Colonic mucosa (tissue), 4 donors: ENCODE measurements around the gene FOLR2. TPM values are rescaled to one million over a fixed set of nuclear protein-coding genes. Genes with fewer than 3 reads are reported as not detected.
"Not testable (repeated sequence)": the region's sequence is repeated elsewhere in the genome, so short reads cannot be mapped to it uniquely, and the experiment has no call there.

Source experiments
- DNase-seq: peaks from one replicate; pipeline ENCODE4 v3.0.0-alpha.2; 2020
- H3K27ac ChIP-seq: fragments of 200-600 bp; one replicate; pipeline ENCODE4 v1.8.0; 2021
- H3K27me3 ChIP-seq: fragments of 200-600 bp; one replicate; pipeline ENCODE4 v1.8.0; 2021
- H3K36me3 ChIP-seq: fragments of 200-600 bp; one replicate; pipeline ENCODE4 v1.8.0; 2021
- H3K4me1 ChIP-seq: fragments of 200-600 bp; one replicate; pipeline ENCODE4 v1.8.0; 2021; ENCODE audit warnings: mild to moderate bottlenecking
- H3K4me3 ChIP-seq: fragments of 200-600 bp; one replicate; pipeline ENCODE4 v1.8.0; 2021
- H3K9ac ChIP-seq, 2 donors: one replicate each; pipeline ENCODE4 v1.7.0; 2013; ENCODE audit warnings: control low read depth in 2 of 2, low read depth in 2 of 2, low read length in 2 of 2
- H3K9me3 ChIP-seq: fragments of 200-600 bp; one replicate; pipeline ENCODE4 v1.8.0; 2021
- intact Hi-C: fragments of 100-400 bp; cut with DNase I; formaldehyde crosslinking; loops from one replicate; pipeline ENCODE4 v1.14.1; 2022
- total RNA-seq, 2 donors: library from RNA; stranded (reverse); fragmentation: NEBNext Ultra II Directional in 1 of 2; extraction: Animal tissue kit (Norgen Biotek cat#: 25700) in 1 of 2; gene quantifications; one replicate each; pipeline ENCODE4 v1.2.1, GENCODE V29; 2021
- TF ChIP-seq, protein P1 (sequence below): fragments of 200-600 bp; IDR thresholded peaks from one replicate; pipeline ENCODE4 v1.8.0; 2022; ENCODE audit warnings: antibody characterized with exemption, mild to moderate bottlenecking
- donor health status: healthy.
- donor health status: DM: no; HTN: no; CAD: no.
- donor health status: DM: no; HTN: no; CAD: no.

The FOLR2 gene
- total RNA-seq, 2 donors from 2014 or later, result 4.5 to 15.4 TPM

DNA sequence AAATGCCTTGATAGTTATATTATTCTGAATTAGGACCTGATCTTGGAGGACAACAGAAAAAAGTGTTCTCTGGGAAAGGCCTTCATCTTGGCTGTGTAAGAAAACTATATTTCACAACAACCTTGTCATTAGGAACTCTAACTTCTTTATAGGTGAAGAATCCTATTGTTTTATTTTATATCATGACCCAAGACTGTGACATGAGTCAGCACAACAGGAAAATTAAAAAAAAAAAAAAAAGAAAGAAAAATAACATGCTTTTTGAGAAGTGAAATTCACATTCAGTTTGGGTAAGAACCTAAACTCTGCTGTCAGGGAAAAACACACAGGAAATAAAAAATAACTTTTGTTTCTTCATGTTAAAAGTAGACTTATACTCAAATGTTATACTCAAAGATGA is 11.7 kb upstream of the FOLR2 start:
- DNase-seq, result no peak
- no peaks in the 10 kb centered on the region for H3K27me3 ChIP-seq
- no peaks in the 10 kb centered on the region for H3K36me3 ChIP-seq
- no peaks in the 10 kb centered on the region for H3K9me3 ChIP-seq
- no peak overlapping the region for H3K4me3 ChIP-seq
- no peak overlapping the region for H3K27ac ChIP-seq
- no peaks in the 10 kb centered on the region for H3K4me1 ChIP-seq
- H3K9ac ChIP-seq, result no peak overlapping the region
- intact Hi-C loops, result no loop called here
- TF ChIP-seq, protein P1, sequence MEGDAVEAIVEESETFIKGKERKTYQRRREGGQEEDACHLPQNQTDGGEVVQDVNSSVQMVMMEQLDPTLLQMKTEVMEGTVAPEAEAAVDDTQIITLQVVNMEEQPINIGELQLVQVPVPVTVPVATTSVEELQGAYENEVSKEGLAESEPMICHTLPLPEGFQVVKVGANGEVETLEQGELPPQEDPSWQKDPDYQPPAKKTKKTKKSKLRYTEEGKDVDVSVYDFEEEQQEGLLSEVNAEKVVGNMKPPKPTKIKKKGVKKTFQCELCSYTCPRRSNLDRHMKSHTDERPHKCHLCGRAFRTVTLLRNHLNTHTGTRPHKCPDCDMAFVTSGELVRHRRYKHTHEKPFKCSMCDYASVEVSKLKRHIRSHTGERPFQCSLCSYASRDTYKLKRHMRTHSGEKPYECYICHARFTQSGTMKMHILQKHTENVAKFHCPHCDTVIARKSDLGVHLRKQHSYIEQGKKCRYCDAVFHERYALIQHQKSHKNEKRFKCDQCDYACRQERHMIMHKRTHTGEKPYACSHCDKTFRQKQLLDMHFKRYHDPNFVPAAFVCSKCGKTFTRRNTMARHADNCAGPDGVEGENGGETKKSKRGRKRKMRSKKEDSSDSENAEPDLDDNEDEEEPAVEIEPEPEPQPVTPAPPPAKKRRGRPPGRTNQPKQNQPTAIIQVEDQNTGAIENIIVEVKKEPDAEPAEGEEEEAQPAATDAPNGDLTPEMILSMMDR, result no peak

DNA sequence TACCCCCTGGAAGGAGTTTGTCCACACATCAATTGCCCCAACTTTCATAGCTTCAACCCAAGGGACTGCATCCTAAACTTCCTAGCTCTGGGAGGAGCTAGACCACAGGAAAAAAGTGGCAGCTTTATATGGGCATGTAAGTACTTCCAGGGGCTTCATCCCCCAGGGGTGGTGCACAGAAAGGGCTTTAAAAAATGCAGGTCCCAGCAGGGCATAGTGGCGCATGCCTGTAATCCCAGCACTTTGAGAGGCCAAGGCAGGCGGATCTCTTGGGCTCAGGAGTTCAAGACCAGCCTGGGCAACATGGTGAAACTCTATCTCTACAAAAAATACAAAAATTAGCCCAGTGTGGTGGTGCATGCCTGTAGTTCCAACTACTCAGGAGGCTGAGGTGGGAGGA is 9.8 kb upstream of the FOLR2 start:
- H3K4me1 ChIP-seq, DNase-seq, H3K27me3 ChIP-seq, H3K9ac ChIP-seq, H3K4me3 ChIP-seq, H3K36me3 ChIP-seq, H3K9me3 ChIP-seq, intact Hi-C loops, H3K27ac ChIP-seq: not testable (repeated sequence)

DNA sequence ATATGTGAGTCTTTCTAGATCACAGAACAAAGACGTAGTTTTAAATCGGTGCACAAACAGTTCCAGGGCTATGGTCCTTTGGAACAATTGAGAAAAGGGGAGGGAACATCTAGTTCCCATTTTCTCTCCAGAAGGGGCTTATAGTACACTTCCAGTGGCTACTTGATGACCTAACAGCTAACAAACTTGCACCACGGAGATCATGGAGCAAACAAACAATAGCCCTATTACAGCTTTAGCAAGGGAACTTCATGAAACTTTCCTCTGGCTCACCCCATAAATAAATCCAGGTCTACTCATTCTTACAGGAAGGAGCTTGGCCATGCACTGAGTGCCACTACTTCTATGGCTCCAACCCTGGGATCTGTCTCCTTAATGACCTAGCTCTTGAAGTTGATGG is 8.3 kb upstream of the FOLR2 start:
- intact Hi-C loops, result no loop called here
- TF ChIP-seq, protein P1, result no peak
- H3K9ac ChIP-seq, result no peak overlapping the region
- no peak overlapping the region for H3K27ac ChIP-seq
- H3K4me1 ChIP-seq, result no peaks in the 10 kb centered on the region
- H3K27me3 ChIP-seq, result no peaks in the 10 kb centered on the region
- no peaks in the 10 kb centered on the region for H3K36me3 ChIP-seq
- no peak for DNase-seq
- no peaks in the 10 kb centered on the region for H3K9me3 ChIP-seq
- no peak overlapping the region for H3K4me3 ChIP-seq

DNA sequence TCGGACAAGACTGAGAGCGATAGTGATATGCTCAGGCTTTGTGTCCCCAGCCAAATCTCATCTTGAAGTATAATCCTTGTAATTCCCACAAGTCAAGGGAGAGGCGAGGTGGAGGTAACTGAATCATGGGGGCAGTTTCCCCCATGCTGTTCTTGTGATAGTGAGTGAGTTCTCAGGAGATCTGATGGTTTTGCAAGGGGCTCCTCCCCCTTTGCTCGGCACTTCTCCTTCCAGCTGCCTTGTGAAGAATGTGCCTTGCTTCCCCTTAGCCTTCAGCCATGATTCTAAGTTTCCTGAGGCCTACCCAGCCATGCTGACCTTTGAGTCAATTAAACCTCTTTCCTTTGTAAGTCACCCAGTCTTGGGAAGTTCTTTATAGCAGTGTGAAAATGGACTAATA is 7.5 kb upstream of the FOLR2 start:
- H3K27me3 ChIP-seq, result no peaks in the 10 kb centered on the region
- no peak overlapping the region for H3K9ac ChIP-seq
- no peak overlapping the region for H3K4me3 ChIP-seq
- H3K27ac ChIP-seq, result no peak overlapping the region
- intact Hi-C loops, result no loop called here
- no peak for DNase-seq
- TF ChIP-seq, protein P1, result no peak
- H3K4me1 ChIP-seq, result no peaks in the 10 kb centered on the region
- H3K9me3 ChIP-seq, result no peaks in the 10 kb centered on the region
- H3K36me3 ChIP-seq, result no peaks in the 10 kb centered on the region

DNA sequence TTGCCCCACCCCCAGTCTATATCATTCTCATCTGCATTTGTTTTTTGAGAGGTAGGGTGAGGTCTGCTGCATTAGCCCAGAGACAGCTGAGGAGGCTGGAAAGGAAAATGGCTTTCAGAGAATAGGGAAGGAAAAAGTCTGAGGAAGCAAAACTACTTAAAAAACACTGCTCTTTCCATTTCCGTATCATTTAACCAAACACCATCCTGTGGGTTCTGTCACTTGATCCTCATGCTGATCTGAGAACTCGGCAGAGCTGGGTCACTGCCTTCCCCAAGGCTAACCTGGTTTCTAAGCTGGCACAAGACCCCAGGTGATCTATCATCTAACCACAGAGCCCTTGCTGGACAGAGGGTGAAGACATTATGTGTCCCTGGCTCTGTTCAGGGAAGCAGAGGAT is 1.2 kb downstream of the FOLR2 start:
- H3K4me3 ChIP-seq, result no peak overlapping the region
- no peaks in the 10 kb centered on the region for H3K9me3 ChIP-seq
- no peaks in the 10 kb centered on the region for H3K4me1 ChIP-seq
- no peak overlapping the region for H3K9ac ChIP-seq
- no peak for DNase-seq
- H3K27me3 ChIP-seq, result no peaks in the 10 kb centered on the region
- H3K36me3 ChIP-seq, result no peaks in the 10 kb centered on the region
- intact Hi-C loops, result no loop called here
- TF ChIP-seq, protein P1, result no peak
- H3K27ac ChIP-seq, result no peak overlapping the region

DNA sequence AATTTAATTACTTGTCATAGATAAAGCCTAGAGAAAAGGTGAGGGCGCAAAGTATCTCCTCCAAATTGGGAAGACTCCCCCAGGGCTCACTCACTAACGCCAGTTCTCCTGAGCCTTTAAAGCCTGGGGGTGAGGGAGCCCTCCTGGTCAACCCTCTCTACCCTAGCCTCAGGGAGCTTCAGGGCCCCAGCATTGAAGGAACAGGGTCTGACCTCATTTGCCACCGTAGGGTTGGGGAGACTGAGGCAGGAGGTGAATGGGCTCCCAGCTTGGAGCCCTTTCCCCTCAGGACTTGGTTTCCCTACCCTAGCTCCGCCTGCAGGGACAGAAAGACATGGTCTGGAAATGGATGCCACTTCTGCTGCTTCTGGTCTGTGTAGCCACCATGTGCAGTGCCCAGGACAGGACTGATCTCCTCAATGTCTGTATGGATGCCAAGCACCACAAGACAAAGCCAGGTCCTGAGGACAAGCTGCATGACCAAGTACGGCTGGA is 1.7 kb downstream of the FOLR2 start:
- intact Hi-C loops, result no loop called here
- Histone ChIP-seq H3K27ac (no peak overlapping the region), H3K9me3 (no peaks in the 10 kb centered on the region), H3K4me1 (no peaks in the 10 kb centered on the region), H3K27me3 (no peaks in the 10 kb centered on the region), H3K4me3 (no peak overlapping the region), H3K9ac (no peak overlapping the region), H3K36me3 (no peaks in the 10 kb centered on the region)
- TF ChIP-seq, protein P1, result no peak
- no peak for DNase-seq
